HG02884 (cell line): ENCODE measurements around the gene DAD1.
A peak's percentile ranks its signal among the peaks of the same experiment; 100 is the strongest.
"Not testable (repeated sequence)": the region's sequence is repeated elsewhere in the genome, so short reads cannot be mapped to it uniquely, and the experiment has no call there.

ENCODE experiments used
- ATAC-seq: cut with Tn5 transposase; IDR thresholded peaks from one replicate; pipeline ENCODE4 v1.9.1; 2021; ENCODE audit warnings: mild to moderate bottlenecking, moderate library complexity; ENCODE audit not compliant: unreplicated experiment

The DAD1 gene

GRCh38 chr14:22599349-22599748 is 10.3 kb upstream of the DAD1 start:
- ATAC-seq, result no peak

- ATAC-seq, result no peak
Measured at GRCh38 chr14:22598896-22599244, 9.8 kb upstream of the DAD1 start.

GRCh38 chr14:22598099-22598895 is 9.3 kb upstream of the DAD1 start, which contains the start of gene ABHD4:
ABHD4 (plus strand) TSS chr14:22598300; CDS start chr14:22598307, 7 bp downstream.
- ATAC-seq, result peak; percentile 67

- peak; percentile 29 for ATAC-seq
Measured at GRCh38 chr14:22597771-22598098, 8.7 kb upstream of the DAD1 start.

- ATAC-seq, result no peak
Measured at GRCh38 chr14:22597265-22597664, 8.2 kb upstream of the DAD1 start.

GRCh38 chr14:22596354-22596879 is 7.4 kb upstream of the DAD1 start:
- ATAC-seq, result no peak

GRCh38 chr14:22594156-22594716 is 5.2 kb upstream of the DAD1 start:
- ATAC-seq, result no peak

- no peak for ATAC-seq
Measured at GRCh38 chr14:22593601-22594000, 4.6 kb upstream of the DAD1 start.

- ATAC-seq, result no peak
Measured at GRCh38 chr14:22593189-22593588, 4.2 kb upstream of the DAD1 start.

GRCh38 chr14:22588526-22589095 is 413 bp downstream of the DAD1 start:
- no peak for ATAC-seq

- ATAC-seq, result not testable (repeated sequence)
Measured at GRCh38 chr14:22587677-22588422, 1.2 kb downstream of the DAD1 start.

GRCh38 chr14:22587247-22587646 is 1.8 kb downstream of the DAD1 start:
- ATAC-seq, result no peak

- no peak for ATAC-seq
Measured at GRCh38 chr14:22583994-22584393, 5.0 kb downstream of the DAD1 start.

- ATAC-seq, result no peak
Measured at GRCh38 chr14:22580625-22581024, 8.4 kb downstream of the DAD1 start.

- no peak for ATAC-seq
Measured at GRCh38 chr14:22579881-22580280, 9.1 kb downstream of the DAD1 start.

- ATAC-seq, result no peak
Measured at GRCh38 chr14:22579236-22579635, 9.8 kb downstream of the DAD1 start.

GRCh38 chr14:22577334-22577908 is 11.6 kb downstream of the DAD1 start:
- no peak for ATAC-seq

GRCh38 chr14:22573804-22574203 is 15.2 kb downstream of the DAD1 start:
- ATAC-seq, result no peak

GRCh38 chr14:22572562-22573058 is 16.4 kb downstream of the DAD1 start:
- ATAC-seq, result no peak

- peak; percentile 68 for ATAC-seq
Measured at GRCh38 chr14:22570132-22570949, 18.7 kb downstream of the DAD1 start.
